22Rv1 (cell line): ENCODE measurements around the gene CSH1.
"Not testable (repeated sequence)": the region's sequence is repeated elsewhere in the genome, so short reads cannot be mapped to it uniquely, and the experiment has no call there.

Experiments
- H3K27ac ChIP-seq: fragments of 450-650 bp; 2 replicates; pipeline ENCODE4 v1.5.1; 2017
- ZFX ChIP-seq: fragments of 450-650 bp; IDR thresholded peaks from 2 replicates; pipeline ENCODE4 v1.6.1; 2017; ENCODE audit warnings: antibody characterized with exemption, borderline replicate concordance
- TF ChIP-seq, protein P1 (sequence below): fragments of 450-650 bp; IDR thresholded peaks from 2 replicates; pipeline ENCODE4 v1.5.1; 2017; ENCODE audit warnings: mild to moderate bottlenecking

CSH1 gene

DNA sequence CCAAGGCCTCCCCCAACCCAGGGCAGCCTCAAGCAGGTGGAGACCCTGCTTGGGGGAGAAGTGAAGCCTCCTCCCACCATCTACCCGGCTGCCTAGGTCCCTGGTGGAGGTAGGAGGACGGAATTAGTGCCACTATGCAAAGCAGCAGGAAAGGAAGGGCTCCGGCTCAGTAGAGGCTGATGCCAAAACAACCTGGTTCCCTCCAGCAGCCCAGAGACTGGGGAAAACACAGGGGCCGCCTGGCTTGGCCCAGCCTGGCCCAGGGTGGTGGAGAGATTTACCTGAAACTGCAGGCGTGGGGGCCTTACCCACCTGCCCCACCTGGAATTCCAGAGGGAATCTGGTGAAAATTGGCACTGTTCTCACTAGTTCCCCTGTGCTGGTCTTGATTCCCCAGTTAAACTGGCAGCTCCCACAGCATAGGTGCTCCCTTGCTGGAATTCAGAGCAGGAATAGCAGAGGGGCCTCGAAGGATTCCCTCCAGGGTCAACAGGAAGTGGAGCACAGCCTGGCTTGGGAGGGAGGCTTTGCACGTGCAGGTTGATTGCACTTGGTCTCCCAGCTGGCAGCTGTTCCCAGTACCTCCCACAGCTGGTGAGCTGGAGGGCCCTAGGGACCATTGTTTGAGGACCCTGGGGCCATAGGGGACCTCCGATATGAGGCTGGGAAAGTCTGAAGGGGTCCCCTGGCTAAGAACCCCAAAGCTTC is 31.2 kb upstream of the CSH1 start:
- H3K27ac ChIP-seq = no peak overlapping the region
- TF ChIP-seq, protein P1, sequence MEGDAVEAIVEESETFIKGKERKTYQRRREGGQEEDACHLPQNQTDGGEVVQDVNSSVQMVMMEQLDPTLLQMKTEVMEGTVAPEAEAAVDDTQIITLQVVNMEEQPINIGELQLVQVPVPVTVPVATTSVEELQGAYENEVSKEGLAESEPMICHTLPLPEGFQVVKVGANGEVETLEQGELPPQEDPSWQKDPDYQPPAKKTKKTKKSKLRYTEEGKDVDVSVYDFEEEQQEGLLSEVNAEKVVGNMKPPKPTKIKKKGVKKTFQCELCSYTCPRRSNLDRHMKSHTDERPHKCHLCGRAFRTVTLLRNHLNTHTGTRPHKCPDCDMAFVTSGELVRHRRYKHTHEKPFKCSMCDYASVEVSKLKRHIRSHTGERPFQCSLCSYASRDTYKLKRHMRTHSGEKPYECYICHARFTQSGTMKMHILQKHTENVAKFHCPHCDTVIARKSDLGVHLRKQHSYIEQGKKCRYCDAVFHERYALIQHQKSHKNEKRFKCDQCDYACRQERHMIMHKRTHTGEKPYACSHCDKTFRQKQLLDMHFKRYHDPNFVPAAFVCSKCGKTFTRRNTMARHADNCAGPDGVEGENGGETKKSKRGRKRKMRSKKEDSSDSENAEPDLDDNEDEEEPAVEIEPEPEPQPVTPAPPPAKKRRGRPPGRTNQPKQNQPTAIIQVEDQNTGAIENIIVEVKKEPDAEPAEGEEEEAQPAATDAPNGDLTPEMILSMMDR = no peak
- TF ChIP-seq ZFX = no peak

DNA sequence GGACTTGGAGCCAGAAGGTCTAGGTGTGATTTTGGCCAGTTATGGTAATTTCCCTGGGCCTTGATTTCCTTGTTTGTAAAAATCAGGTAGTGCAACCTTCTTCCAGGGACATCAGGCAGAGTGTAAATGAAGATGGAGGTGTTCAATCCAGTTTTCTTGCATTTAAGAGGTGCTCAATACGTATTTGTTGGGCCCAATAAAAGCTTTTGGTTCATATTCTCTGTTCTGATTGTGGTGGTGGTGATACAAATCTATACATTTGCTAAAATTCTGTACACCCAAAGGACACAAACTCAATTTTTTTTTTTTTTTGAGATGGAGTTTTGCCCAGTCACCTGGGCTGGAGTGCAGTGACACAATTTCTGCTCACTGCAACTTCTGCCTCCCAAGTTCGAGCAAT is 29.8 kb upstream of the CSH1 start:
- H3K27ac ChIP-seq = no peak overlapping the region
- TF ChIP-seq ZFX = no peak
- TF ChIP-seq, protein P1 = no peak

DNA sequence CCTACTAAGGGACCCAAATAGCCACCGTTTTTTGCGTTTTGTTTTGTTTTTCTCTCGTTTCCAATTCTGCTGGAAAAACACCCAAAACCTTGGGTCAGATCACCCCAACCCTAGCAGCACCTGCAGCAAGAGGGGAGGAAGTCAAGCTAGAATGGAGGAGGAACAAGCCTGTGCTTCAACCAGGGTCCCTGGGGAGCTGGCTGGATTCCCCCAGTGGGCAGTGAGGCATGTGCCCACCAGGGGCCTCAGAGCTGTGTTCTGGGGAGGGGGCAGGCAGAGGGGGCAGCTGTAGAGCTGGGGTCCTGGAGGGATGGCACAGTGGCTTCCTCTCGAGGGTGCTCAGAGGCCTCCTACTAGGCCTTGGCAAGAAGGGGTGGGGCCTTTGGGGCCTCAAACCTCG is 29.2 kb upstream of the CSH1 start:
- TF ChIP-seq ZFX = no peak
- TF ChIP-seq, protein P1 = no peak
- no peak overlapping the region for H3K27ac ChIP-seq

DNA sequence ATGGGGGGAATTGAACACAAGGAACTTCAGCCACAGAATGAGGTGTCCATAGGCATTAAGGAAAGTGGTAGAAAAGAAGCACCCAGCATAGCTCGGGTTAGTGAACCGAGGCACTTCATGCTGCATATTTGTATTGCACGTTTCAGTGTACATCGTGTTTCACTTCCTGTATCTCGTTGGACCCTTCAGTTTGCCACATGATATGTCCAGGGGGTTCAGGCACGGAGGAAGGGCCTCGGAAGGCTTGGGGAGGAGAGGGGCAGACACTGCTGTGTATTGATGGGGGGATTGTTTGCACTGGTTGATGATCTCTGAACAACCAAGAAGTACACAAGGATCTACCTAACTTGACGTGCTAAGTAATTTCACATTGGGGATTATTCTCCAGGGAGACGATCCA is 26.0 kb upstream of the CSH1 start:
- not testable (repeated sequence) for H3K27ac ChIP-seq

DNA sequence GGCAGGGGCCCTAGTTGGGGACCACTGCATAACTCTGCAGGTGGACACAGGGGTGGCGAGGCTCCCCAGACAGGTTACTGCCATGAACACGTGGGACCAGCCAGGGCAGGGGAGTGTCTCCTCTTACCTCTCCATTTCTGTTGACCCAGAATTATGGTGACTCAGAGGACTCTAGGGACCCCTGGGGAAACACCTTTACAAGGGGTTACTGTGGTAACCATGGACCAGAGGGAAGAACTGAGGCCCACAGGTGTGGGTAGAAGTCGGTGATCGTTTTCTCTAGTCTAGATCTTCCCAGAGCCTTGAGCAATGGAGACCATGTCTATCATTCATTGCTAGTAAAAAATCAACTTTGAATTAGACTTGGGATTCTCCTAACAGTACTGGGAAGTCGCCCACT is 24.4 kb upstream of the CSH1 start:
- not testable (repeated sequence) for H3K27ac ChIP-seq

DNA sequence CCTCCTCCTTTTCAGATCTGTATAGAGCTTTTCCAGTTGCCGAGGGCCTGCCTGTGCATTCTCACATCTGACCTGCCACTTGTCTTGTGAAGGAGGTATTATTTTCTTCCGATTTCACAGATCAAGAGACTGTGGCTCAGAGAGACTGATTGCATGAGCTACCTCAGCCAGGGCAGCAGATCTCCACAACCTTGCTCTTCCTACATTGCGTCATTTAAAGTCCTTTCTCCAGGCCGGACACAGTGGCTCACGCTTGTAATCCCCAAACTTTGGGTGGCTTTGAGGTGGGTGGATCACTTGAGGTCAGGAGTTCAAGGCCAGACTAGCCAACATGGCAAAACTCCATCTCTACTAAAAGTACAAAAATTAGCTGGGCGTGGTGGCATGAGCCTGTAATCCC is 23.7 kb upstream of the CSH1 start:
- not testable (repeated sequence) for H3K27ac ChIP-seq

DNA sequence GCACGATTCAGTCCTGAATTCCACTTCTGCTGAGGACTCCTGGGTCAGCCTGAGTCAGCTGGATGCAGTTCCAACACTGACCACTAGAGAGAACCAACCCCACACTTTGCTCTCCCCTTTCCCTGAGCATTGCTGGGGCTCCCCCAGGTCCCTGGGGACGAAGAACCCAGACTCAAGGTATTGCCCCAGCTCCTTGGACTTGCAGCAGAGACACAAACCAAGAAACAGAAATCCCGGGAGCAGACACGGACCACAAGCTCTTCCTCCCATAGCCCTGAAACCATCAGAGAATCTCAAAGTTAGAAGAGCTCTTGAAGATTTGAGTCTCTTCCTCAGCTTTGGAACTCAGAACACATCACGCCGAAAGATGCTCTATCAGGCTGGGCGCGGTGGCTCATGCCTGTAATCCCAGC is 22.9 kb upstream of the CSH1 start:
- TF ChIP-seq, protein P1 = peak; percentile 82
- TF ChIP-seq ZFX = no peak
- no peak overlapping the region for H3K27ac ChIP-seq

DNA sequence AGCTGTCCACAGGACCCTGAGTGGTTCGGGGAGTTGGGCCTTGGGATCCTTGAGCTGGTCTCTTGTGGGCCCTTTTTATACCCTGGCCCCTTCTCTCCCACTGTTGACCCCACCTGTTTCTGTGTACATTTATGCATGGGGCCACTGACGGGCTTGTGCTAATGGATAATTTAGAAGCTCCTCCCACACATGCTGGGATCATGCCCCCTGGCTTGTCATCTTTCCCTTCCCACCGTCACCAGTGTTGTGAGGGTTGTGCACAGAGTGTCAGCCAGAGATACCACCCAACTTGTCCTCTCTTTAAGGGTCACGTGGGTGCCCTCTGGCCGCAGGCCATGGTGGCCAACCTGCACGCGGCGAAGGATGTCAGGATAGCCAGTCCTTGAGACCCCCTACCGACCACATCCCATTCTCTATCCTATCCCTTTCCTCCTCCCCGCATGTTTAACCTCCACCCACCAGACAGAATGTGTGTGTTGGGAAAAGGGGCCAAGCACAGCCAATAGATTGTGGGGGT is 22.5 kb upstream of the CSH1 start, which contains the start of gene GH1:
TSS of gene GH1 (minus strand) at position 51 of the 517 bp plus-strand sequence. CDS start 63 bp downstream, outside the sequence.
- not testable (repeated sequence) for H3K27ac ChIP-seq

DNA sequence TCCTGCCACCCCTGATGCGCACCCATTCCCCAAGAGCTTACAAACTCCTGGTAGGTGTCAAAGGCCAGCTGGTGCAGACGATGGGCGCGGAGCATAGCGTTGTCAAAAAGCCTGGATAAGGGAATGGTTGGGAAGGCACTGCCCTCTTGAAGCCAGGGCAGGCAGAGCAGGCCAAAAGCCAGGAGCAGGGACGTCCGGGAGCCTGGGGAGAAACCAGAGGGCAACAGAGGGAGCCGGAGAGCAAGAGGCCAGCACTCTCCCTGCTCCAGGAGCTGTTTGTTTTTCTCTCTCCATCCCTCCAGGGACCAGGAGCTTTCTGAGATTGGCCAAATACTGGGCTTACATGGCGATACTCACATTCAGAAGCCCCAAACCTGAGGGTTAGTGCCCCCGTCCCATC is 21.9 kb upstream of the CSH1 start:
- H3K27ac ChIP-seq = no peak overlapping the region
- no peak for TF ChIP-seq ZFX
- TF ChIP-seq, protein P1 = no peak
